GM19467 (cell line): ENCODE measurements around the gene TMTC4.
A peak's percentile ranks its signal among the peaks of the same experiment; 100 is the strongest.
"Not testable (repeated sequence)": the region's sequence is repeated elsewhere in the genome, so short reads cannot be mapped to it uniquely, and the experiment has no call there.

Source experiments
- ATAC-seq: cut with Tn5 transposase; IDR thresholded peaks from one replicate; pipeline ENCODE4 v1.9.1; 2021; ENCODE audit warnings: mild to moderate bottlenecking, moderate library complexity; ENCODE audit not compliant: unreplicated experiment

Gene TMTC4, protein sequence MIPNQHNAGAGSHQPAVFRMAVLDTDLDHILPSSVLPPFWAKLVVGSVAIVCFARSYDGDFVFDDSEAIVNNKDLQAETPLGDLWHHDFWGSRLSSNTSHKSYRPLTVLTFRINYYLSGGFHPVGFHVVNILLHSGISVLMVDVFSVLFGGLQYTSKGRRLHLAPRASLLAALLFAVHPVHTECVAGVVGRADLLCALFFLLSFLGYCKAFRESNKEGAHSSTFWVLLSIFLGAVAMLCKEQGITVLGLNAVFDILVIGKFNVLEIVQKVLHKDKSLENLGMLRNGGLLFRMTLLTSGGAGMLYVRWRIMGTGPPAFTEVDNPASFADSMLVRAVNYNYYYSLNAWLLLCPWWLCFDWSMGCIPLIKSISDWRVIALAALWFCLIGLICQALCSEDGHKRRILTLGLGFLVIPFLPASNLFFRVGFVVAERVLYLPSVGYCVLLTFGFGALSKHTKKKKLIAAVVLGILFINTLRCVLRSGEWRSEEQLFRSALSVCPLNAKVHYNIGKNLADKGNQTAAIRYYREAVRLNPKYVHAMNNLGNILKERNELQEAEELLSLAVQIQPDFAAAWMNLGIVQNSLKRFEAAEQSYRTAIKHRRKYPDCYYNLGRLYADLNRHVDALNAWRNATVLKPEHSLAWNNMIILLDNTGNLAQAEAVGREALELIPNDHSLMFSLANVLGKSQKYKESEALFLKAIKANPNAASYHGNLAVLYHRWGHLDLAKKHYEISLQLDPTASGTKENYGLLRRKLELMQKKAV

DNA sequence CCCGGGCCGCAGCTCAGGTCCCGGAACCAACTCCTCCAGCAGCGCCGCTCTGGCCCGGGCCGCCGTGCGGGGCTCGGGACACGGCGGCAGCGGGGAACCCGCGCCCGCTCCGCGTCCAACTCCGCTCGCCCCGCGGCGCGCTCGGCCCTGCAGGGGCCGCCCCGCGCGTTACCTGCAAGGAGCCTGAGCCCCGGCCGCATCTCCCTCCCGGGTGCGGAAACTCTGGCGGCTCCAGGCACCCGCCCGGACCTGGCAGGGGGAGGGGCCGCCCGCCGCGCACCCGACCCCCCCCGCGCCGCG lies at the start of gene TMTC4:
TMTC4 (minus strand) TSS at position 224 of the 300 bp plus-strand sequence. CDS start 4,433 bp downstream, outside the sequence.
- peak; percentile 39 for ATAC-seq

DNA sequence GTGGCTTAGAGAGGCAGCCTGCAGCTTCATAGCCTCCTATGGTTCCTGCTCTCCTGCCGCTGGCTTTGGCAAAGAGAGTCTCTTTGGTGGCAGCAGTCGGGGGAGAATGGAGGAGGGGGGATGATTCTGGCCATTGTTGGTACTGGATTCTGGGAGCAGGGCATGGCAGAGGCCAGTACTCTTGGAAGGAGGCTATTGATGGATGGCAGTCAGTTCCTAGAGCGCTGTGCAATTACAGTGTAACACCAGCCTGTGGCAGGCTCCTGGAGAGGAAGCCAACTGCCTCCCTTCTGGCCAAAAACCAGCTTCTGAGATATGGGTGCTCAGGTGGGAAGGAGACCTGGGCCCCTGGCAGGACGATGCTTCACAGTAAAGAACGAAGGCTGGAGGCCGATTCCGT lies 47.9 kb upstream of the TMTC4 start:
- no peak for ATAC-seq

DNA sequence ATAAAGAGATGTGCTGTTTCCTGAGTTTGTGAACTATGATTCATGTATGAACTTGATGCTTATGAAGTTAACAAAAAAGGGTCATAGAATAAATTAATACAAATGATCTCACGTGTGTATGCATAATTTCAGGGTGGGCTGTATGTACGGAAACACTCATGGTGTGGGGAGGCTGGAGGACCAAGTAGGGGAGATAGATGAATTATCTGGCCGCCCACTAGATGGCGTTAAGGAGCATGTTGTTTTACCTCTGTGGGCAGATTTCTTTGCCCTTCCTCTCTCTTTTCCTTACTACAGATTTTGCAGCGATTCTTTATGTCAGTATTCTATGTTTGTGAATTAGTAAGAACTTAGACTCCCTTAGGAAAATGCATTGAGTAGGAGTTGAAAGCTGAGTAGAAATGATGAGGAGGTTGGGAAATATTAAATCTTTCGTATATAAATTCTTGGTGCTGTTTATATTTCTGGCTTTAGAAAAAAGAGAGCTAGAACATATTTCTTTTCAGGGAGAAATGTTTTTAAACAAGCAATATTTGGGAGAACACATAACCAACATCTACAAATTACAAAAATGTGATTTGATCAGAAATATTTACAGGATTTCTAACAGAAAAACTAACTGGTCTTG lies 47.4 kb upstream of the TMTC4 start:
- ATAC-seq = peak; percentile 70

DNA sequence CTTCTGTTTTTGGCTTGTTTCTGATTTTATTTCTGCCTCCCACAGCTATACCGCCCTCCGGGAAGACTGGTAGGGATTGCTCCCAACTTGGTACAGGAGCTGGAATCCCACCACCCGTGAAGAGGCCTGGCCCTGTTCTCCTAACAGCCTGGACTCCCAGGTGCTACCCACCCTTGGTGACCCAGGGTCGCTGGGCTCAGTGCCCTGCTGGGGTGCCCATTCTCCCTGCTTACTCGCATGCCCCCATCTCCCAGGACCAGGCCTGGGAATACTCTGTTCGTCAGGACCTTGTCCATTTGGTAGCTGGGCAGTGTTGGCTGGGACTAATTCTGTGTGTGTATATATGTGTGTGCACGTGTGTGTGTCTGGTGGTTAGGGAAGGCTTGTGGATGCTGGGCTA lies 41.0 kb upstream of the TMTC4 start:
- ATAC-seq = no peak

DNA sequence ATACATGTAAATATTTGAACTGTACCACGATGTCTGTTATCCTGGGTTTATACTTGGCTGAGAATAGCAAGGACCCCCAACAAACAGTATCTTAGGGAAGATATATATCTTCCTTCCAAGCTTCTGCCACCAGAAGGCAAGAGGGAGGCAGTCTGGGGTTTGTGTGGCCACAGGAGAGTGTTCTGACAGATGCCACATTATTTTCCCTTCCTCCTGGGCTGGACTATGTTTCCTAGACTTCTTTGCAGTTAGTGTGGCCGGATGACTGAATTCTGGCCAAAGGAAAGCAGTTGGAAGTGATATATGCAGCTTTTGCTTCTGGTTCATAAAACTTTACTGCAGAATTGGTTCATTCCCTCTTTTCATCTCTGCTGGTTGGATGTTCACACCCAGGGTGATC lies 39.9 kb upstream of the TMTC4 start:
- ATAC-seq = no peak

DNA sequence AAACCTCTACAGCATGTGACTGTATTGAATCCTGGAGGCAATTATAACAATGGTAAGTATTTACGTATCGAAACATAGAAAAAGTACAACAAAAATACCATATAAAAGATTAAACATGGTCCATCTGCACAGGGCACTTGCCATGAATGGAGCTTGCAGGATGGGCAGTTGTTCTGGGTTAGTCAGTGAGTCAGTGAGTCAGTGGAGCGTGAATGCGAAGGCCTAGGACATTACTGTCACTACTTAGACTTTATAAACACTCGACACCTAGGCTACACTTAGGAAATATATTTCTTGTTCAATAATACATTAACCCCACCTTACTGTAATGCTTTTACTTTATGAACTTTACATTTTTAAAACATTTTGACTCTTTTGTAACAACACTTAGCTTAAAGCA lies 35.6 kb upstream of the TMTC4 start:
- ATAC-seq = no peak

DNA sequence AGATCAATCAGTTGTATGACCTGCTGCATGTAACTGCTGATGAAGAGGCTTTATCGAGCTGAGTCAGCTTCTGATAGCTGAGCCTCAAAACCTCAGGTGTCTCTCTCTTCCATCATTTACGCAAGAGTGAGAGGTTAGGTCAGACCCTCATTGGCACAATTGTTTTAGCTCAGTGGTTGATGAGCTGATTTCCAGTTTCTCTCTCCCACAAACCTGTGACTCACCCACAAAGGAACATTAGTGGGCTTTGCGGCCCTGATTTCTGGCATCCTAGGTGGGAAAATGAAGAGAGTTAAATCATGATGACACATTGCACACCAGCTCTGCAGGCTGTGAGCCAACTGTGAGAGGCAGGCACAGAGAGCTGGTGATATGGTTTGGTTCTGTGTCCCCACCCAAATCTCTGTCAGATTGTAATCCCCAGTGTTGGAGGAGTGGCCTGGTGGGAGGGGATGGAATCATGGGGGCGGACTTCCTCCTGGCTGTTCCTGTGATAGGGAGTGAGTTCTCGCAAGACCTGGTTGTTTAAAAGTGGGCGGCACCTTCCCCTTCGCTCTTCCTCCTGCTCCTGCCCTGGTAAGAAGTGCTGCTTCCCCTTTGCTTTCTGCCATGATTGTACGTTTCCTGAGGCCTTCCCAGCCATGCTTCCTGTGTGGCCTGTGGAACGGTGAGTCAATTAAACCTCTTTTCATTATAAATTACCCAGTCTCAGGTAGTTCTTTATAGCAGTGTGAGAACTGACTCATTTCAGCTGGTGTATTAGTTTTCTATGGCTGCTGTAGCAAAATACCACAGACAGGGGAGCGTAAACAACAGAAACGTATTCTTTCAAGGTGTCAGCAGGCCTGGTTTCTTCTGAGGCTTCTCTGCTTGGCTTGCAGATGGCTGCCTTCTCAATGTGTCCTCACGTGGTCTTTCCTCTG lies 33.5 kb upstream of the TMTC4 start:
- no peak for ATAC-seq

DNA sequence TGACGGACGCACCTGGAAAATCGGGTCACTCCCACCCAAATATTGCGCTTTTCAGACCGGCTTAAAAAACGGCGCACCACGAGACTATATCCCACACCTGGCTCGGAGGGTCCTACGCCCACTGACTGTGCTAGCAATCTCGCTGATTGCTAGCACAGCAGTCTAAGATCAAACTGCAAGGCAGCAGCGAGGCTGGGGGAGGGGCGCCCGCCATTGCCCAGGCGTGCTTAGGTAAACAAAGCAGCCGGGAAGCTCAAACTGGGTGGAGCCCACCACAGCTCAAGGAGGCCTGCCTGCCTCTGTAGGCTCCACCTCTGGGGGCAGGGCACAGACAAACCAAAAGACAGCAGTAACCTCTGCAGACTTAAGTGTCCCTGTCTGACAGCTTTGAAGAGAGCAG lies 23.7 kb upstream of the TMTC4 start:
- not testable (repeated sequence) for ATAC-seq

DNA sequence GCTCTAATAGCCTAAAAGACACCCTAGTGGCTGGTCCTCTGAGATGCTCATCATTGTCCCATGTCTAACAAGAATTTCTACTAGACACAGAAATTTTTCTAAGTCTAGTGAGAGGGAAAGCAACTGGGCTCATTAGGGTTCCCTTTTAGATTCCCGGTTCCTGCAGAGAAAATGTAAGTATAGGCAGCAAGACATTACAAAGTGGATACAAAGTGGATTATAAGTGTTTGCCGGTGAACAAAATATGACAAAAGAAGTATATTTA lies 20.8 kb upstream of the TMTC4 start:
- no peak for ATAC-seq

DNA sequence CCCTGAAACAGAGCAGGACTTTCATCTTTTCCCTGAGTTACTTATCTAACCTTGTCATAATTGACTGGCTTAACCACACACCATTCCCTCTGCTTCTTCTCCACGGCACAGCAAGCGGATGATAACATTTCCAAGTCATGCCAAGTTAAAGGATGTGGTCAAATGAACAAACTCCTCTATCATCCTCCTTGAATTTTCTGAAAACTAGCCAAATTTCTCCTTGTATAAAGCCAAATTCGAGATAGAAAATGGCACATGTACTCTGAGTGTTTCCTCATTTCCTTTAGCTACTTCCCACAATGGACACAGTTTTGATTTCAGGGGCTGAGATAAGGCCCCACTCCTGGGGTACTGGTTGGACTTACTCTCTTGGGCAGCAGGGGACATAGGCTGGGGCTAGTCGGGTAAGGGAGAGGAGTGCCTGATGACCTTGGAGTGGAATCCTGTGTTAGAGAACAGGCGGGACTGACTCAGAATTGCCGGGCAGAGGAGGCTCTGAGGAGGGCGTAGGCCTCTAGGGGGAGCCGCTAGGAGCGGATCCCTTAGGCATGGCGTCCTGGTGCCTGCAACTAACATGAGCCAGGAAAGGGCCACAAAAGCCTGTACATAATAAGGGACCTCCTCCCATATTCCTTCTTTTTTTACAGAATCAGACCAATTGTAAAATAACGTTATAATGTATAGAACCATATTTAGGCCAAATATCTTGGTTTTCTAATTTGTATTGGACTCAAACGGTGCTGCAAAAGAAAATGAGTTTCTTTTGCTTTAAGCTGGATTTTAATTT lies 20.3 kb upstream of the TMTC4 start:
- no peak for ATAC-seq

DNA sequence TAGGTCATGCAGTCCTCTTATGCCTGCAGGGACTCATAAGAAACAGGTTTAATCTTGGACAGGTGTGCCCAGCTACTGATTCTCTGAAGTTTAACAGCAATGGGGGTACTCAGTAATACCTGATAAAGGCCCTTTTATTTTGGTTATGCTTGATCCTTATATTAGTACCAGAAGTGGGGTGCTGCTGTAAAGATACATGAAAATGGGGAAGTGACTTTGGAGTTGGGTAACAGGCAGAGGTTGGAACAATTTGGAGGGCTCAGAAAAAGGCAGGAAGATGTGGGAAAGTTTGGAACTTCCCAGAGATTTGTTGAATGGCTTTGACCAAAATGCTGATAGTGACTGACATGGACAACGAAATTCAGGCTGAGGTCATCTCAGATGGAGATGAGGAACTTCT lies 14.6 kb upstream of the TMTC4 start:
- ATAC-seq = no peak

DNA sequence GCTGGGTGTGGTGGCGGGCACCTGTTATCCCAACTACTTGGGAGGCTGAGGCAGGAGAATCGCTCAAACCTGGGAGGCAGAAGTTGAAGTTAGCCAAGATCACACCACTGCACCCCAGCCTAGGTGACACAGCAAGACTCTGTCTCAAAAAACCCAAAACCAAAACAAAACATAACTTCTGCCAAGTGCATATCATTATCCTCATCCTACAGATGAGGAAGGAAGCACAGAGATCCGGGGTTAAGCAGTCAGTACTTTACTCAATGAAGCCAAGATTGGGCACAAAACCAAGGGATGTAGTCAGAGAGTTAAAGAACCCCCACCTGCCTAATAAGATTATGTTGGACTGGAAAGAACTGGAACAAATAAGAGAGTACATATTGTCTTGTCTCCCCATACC lies 5.5 kb upstream of the TMTC4 start:
- ATAC-seq = no peak

DNA sequence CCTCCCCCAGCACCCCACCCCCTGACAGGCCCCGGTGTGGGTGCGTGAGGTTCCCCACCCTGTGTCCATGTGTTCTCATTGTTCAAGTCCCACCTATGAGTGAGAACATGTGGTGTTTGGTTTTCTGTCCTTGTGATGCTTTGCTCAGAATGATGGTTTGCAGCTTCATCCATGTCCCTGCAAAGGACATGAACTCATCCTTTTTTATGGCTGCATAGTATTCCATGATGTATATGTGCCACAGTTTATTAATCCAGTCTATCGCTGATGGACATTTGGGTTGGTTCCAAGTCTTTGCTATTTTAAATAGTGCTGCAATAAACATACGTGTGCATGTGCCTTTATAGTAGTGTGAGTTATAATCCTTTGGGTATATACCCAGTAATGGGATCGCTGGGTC lies 2.5 kb upstream of the TMTC4 start:
- ATAC-seq = not testable (repeated sequence)

DNA sequence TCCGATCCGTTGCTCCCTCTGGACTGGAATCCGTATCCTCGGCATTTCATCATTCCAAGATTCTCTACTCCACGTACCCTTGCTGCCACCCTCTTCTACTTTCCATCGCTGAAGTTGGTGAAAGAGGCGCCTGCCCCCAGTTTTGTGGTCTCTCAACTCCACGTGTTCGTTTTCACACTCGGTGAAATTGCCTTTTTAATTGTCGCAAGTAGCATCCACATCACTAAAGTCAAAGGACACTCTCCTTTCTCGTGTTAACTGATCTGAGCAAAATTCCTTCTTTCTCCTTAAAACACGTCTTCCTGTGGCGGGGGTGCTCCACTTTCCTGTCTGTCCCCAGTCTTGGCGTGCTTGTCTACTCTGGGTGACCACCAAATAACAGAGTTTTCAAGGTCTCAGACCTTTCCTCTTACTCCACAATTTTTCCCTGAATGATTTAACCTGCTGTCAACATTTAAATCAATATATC lies 1.1 kb upstream of the TMTC4 start:
- no peak for ATAC-seq

DNA sequence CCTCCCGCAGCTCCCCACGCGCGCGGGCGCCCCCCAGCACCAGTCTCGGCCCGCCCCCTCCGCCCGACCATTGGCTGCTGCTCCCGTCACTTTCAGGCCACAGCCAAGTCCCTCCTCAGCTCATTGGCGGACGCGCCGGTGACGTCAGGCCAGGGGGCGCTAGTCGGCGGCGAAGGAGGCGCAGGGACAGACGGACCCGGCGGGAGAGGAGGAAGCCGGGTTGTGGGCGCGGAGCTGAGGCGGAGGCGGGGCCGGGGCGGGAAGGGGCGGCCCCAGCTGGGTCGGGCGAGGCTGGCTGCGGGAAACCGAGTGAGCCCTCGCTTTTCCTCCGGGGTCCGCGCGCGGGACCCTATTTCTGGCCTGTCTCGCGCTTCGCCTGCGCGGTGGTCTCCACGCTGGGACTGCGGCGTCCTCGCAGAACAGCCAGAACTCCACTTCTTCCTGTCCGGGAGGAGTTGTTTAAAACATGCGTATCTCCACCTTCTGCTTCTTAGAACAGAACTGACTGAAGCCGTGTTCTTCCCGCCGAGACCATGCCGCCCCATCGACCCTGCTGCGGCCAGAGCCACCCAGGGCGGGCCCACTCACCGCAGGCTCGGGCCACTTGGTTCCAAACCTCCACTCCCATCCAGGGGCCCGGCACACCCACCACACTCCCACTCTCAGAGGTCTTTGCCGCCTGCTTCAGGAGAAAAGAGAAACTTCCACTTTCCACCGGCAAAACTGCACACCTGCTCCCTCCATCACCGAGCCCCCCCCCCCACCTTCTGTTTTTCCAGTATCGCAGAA lies 471 bp upstream of the TMTC4 start:
- peak; percentile 96 for ATAC-seq

DNA sequence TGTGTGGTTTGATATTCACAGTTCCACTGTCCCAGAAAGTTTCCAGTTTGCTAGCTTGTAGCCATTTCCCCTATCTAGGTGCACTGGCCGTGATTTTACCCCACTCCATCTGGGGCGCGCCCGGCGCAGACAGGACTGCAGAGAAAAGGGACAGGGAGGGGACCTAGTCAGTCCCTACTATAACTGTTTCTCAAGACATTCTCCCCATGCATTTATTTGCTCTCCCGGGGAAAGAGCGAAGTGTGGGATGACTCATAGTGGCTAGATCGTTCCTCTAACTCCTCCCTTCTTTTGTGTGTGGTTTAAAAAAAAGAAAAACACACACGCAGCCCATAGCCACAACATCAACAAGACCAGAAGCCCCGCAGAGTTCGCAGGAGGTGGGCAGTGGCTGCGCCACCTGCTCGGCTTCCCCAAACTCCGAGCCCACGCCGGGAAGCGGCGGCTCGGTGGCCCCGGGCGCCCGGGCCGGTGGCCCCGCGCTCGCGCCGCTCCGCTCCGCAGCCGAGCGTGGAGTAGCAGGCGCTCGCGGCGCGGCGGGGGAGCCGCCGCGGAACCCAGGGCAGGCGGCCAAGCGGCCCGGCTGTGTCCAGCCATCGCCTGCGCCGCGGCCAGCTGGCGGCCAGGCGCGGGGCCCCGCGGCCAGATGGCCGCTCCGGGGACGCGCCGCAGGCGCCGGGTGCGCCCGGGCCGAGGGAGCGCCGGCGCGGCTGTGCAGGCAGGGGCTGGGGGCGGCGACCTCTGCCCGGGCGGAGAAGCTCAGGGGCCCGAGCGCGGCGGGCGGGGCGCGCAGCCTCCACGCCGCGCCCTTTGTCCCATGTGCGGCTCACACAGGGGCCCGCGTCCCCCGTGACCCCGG lies 653 bp downstream of the TMTC4 start:
- peak; percentile 22 for ATAC-seq

DNA sequence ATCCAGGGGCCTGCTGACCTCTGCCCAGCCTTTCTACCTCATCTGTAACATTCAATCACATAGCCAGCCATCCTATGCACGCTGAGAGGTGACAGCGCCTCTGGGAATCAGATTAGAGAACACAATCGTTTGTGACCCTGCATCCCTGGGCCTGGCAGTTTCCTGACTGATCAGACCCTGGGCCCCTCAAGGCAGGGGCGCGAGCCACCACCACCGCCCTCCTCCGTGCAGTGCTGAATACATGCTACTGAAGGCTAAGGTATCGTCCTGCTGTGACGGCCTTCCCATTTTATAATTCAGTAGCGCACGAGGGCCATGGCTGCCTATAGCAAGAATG lies 1.3 kb downstream of the TMTC4 start:
- ATAC-seq = no peak

DNA sequence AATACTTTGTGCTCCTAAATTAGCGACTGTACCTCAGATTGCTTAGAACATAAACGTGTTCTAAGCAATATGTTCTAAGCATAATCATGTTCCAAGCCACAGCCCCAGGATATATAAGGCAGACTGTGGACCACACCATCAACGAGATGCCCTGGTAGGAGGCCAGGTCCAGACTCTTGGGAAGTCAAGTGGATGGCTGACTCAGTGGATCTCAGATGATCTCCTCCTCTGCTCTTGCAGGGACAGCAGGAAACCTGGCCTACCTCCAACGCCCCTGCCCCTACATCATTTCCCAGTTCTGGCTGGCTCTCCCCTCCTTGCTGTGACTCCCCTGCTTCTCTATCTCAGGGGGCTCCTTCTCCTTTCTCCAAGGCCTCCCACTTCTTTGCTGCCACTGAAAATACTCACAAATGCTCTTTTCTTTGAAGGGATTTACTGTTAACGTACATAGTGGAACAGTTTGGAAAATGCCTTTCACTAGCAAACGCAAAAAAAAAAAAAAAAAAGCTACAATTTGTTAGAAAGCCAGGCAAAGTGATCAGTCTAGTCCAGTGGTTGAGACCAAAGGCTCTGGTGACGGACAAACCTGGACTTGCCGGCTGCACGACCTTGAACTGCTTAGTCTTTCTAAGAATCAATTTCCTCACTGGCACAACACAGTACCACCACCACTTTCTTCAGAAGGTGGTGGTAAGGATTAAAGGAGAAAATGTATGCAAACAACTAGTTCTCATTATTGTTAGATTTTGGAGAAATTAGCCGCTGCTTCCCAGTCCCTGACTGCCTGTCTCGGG lies 3.0 kb downstream of the TMTC4 start:
- no peak for ATAC-seq
